ENCODE data around the gene MORN1. TPM values are rescaled to one million over a fixed set of nuclear protein-coding genes. Genes with fewer than 3 reads are reported as not detected.

MORN1 gene
- total and polyA plus RNA-seq, 2 of the 4 experiments (the other 2 are of a cell fraction), result 3.0 to 4.2 TPM

- dilution Hi-C loops (cut with HindIII; ENCODE audit: low sequenced_read_pairs, unreplicated experiment) (no loop called here), in situ Hi-C loops (cut with MboI; ENCODE audit: low sequenced_read_pairs) (no loop called here), intact Hi-C loops (cut with micrococcal nuclease) (loop anchor here (5.0 kb wide), 1 partner anchor 48 kb away; no protein-coding TSS in a partner anchor)
- peaks cover 48% of the 10 kb centered on the region for H3K4me1 ChIP-seq (ENCODE audit: control insufficient read depth, insufficient read depth, low read length)
- peak overlapping the region; percentile 72; the same call in 1 of the 2 replicates for H2BK20ac ChIP-seq (ENCODE audit: low read depth, low read length)
- H4K5ac ChIP-seq (ENCODE audit: low read depth, low read length), result peak overlapping the region; percentile 95
- no peaks in the 10 kb centered on the region for H3K27me3 ChIP-seq (ENCODE audit: control insufficient read depth, insufficient read depth, low read length)
- H3K79me1 ChIP-seq (ENCODE audit: low read depth in 1 of 2, low read length in 2 of 2), result peaks cover 13 to 65% of the 10 kb centered on the region in 2 experiments
- TF ChIP-seq CEBPB (IDR thresholded peaks at IDR 0.05; ENCODE audit: low read depth, low read length), result no peak
- no peak for TF ChIP-seq MAFK (IDR thresholded peaks at IDR 0.05; ENCODE audit: low read depth, low read length)
- no peak for TF ChIP-seq USF2 (IDR thresholded peaks at IDR 0.05; ENCODE audit: low read depth, low read length)
- TF ChIP-seq RAD21 (IDR thresholded peaks at IDR 0.05; ENCODE audit: low read length), result no peak
- TF ChIP-seq NFE2L2 (IDR thresholded peaks at IDR 0.05; ENCODE audit: low read depth, low read length), result no peak
- TF ChIP-seq SMC3 (IDR thresholded peaks at IDR 0.05; ENCODE audit: low read depth, low read length), result no peak
- no peak for TF ChIP-seq BHLHE40 (IDR thresholded peaks at IDR 0.05; ENCODE audit: low read depth, low read length)
- TF ChIP-seq FOS (IDR thresholded peaks at IDR 0.05; ENCODE audit: low read depth, low read length), result no peak
- TF ChIP-seq ELK1 (IDR thresholded peaks at IDR 0.05; ENCODE audit: borderline replicate concordance, low read depth, low read length), result no peak
- no peak for TF ChIP-seq RCOR1 (IDR thresholded peaks at IDR 0.05; ENCODE audit: insufficient replicate concordance, low read length)
- TF ChIP-seq POLR2A (IDR thresholded peaks at IDR 0.05; ENCODE audit: low read depth, low read length), result no peak
- TF ChIP-seq MXI1 (IDR thresholded peaks at IDR 0.05; ENCODE audit: borderline replicate concordance, low read depth, low read length), result no peak
- TF ChIP-seq MAZ (IDR thresholded peaks at IDR 0.05; ENCODE audit: borderline replicate concordance, low read depth, low read length), result no peak
- TF ChIP-seq CHD1 (IDR thresholded peaks at IDR 0.05; ENCODE audit: low read depth, low read length), result no peak
- no peak for TF ChIP-seq RFX5 (IDR thresholded peaks at IDR 0.05; ENCODE audit: low read depth, low read length)
- no peak for TF ChIP-seq CTCF (conservative IDR thresholded peaks at IDR 0.05; ENCODE audit: low read depth, low read length)
- H2AFZ ChIP-seq (replicated peaks; ENCODE audit: low read length, poor library complexity), result no peak overlapping the region
- H3K18ac ChIP-seq (ENCODE audit: low read depth, low read length), result peak overlapping the region; percentile 80
- H3K4me2 ChIP-seq (ENCODE audit: low read depth, low read length), result peak overlapping the region; percentile 41; the same call in 1 of the 2 replicates
- ATAC-seq (ENCODE audit: low read depth) (no peak), DNase-seq (no peak)
- H3K27ac ChIP-seq (ENCODE audit: insufficient read depth, low read length), result peak overlapping the region; percentile 95
- H3K23ac ChIP-seq (ENCODE audit: low read depth, low read length), result peak overlapping the region; percentile 68; the same call in 1 of the 2 replicates
- H2AK9ac ChIP-seq (replicated peaks; ENCODE audit: low read depth, low read length, poor library complexity), result peak overlapping the region; percentile 93
- H2BK5ac ChIP-seq (ENCODE audit: low read depth, low read length, poor library complexity, severe bottlenecking), result peak overlapping the region; percentile 88
- peak overlapping the region; percentile 92; the same call in 2 of the 3 replicates for H2BK15ac ChIP-seq (ENCODE audit: low read depth, low read length)
- no CpG with 5 or more reads among the region's 9 CpGs for WGBS, 2 experiments (ENCODE audit: extremely low coverage in 2 of 2, insufficient read length in 1 of 2)
- H2BK120ac ChIP-seq (ENCODE audit: low read depth, low read length), result peak overlapping the region; percentile 89
- H3K56ac ChIP-seq (ENCODE audit: extremely low read depth, insufficient read depth, low read length), result peak overlapping the region; percentile 80; the same call in 1 of the 2 replicates
- peak overlapping the region; percentile 88 for H3K14ac ChIP-seq (replicated peaks; ENCODE audit: low read depth, low read length)
- H3K4me3 ChIP-seq (ENCODE audit: insufficient read depth, low read depth, low read length), result no peak overlapping the region
- peak overlapping the region; percentile 100 for H2AK5ac ChIP-seq (ENCODE audit: low read depth, low read length)
- ChIA-PET CTCF (no interaction called here), POLR2A (ENCODE audit: unreplicated experiment) (no interaction called here)
- peak overlapping the region; percentile 77 for H3K9ac ChIP-seq (ENCODE audit: low read depth, low read length)
- H3K4ac ChIP-seq (ENCODE audit: low read depth, low read length), result peak overlapping the region; percentile 89
- H3K9me1 ChIP-seq (ENCODE audit: insufficient read depth, low read length), result peaks cover 17% of the 10 kb centered on the region
- no TSS peak for BruUV-seq (replicated peaks)
- peak overlapping the region; percentile 93 for H4K91ac ChIP-seq (ENCODE audit: insufficient read depth, low read depth, low read length)
- no peaks in the 10 kb centered on the region for H3K9me3 ChIP-seq (ENCODE audit: control insufficient read depth, insufficient read depth, low read length)
- peaks cover 56% of the 10 kb centered on the region for H4K20me1 ChIP-seq (ENCODE audit: insufficient read depth, low read length)
- peaks cover 6% of the 10 kb centered on the region for H3K36me3 ChIP-seq (ENCODE audit: control insufficient read depth, insufficient read depth, low read length)
- H4K8ac ChIP-seq (ENCODE audit: low read depth in 2 of 2, low read length in 2 of 2), result peak overlapping the region; percentile 86 to 94
Measured at GRCh38 chr1:2279817-2280216, 111.5 kb downstream of the MORN1 start.

Data from IMR-90 (cell line).